Measurements from ENCODE around the gene CHRDL2.

The CHRDL2 gene

GRCh38 chr11:74696939-74697675 lies 34.1 kb downstream of the CHRDL2 start:
- Histone ChIP-seq H3K27me3 (ENCODE audit: control insufficient read depth, insufficient read depth, low read length) (no peaks in the 10 kb centered on the region), H3K4me3 (ENCODE audit: low read length) (no peak overlapping the region), H3K27ac (ENCODE audit: low read length) (no peak overlapping the region), H3K9me3 (ENCODE audit: control insufficient read depth, insufficient read depth, low read length) (no peaks in the 10 kb centered on the region), H3K36me3 (ENCODE audit: control insufficient read depth, insufficient read depth, low read length) (no peaks in the 10 kb centered on the region), H3K4me1 (ENCODE audit: control insufficient read depth, insufficient read depth, low read length) (peaks cover 3% of the 10 kb centered on the region)
- DNase-seq (ENCODE audit: low read depth, low spot score) = no peak
- no CpG with 5 or more reads among the region's 16 CpGs for WGBS (ENCODE audit: insufficient coverage, insufficient read length)

DNA sequence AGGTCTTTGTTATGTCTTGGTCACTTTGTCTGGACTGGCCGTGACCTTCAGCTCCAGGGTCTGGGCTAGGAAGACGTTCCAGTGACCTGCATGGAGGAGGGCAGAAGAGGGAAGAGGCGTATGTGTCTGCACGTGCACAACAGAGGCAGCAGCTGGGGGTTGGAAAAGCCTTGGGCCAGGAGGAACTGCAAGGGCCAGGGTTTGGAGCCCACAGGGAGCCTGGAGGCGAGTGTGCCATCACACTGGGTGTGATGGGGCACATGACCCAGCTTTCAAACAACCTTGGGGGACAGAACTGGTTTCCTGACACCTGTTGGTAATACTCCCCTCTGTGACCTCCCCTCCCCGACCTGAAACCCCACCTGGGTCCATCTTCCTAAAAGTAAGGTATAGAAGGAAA lies 34.7 kb downstream of the CHRDL2 start:
- Histone ChIP-seq H3K9me3 (ENCODE audit: control insufficient read depth, insufficient read depth, low read length) (no peaks in the 10 kb centered on the region), H3K4me1 (ENCODE audit: control insufficient read depth, insufficient read depth, low read length) (peaks cover 3% of the 10 kb centered on the region), H3K4me3 (ENCODE audit: low read length) (no peak overlapping the region), H3K27ac (ENCODE audit: low read length) (no peak overlapping the region), H3K27me3 (ENCODE audit: control insufficient read depth, insufficient read depth, low read length) (no peaks in the 10 kb centered on the region), H3K36me3 (ENCODE audit: control insufficient read depth, insufficient read depth, low read length) (no peaks in the 10 kb centered on the region)
- no CpG with 5 or more reads among the region's 6 CpGs for WGBS (ENCODE audit: insufficient coverage, insufficient read length)
- no peak for DNase-seq (ENCODE audit: low read depth, low spot score)

DNA sequence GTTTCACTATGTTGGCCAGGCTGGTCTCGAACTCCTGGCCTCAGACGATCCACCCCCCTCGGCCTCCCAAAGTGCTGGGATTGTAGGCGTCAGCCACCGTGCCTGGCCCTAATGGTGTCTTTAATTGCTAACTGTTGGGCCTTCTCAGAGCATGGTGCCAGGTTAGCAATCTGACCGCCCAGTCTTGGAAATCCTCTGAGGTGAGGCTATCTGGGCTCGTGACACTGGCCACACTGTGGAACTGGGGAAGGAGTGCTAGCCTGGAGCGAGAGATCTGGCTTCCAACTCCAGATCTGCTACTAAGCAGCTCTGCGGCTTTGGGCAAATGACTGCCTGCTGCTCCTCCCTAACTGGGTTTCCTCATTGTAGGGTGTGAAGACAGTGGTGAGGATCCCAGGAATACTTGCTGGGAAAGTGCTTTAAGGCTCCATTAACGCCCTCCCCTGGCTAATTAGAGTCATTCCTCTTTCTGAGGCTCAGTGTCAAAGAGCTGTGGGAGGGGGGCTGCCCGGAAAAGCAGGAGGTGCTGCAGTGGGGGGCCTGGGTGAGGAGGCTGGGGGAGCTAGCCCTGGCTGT lies 35.4 kb downstream of the CHRDL2 start:
- H3K4me1 ChIP-seq (ENCODE audit: control insufficient read depth, insufficient read depth, low read length) = peaks cover 3% of the 10 kb centered on the region
- no peaks in the 10 kb centered on the region for H3K36me3 ChIP-seq (ENCODE audit: control insufficient read depth, insufficient read depth, low read length)
- no peaks in the 10 kb centered on the region for H3K27me3 ChIP-seq (ENCODE audit: control insufficient read depth, insufficient read depth, low read length)
- H3K27ac ChIP-seq (ENCODE audit: low read length) = no peak overlapping the region
- WGBS (ENCODE audit: insufficient coverage, insufficient read length) = no CpG with 5 or more reads among the region's 11 CpGs
- no peak overlapping the region for H3K4me3 ChIP-seq (ENCODE audit: low read length)
- no peak for DNase-seq (ENCODE audit: low read depth, low spot score)
- no peaks in the 10 kb centered on the region for H3K9me3 ChIP-seq (ENCODE audit: control insufficient read depth, insufficient read depth, low read length)

DNA sequence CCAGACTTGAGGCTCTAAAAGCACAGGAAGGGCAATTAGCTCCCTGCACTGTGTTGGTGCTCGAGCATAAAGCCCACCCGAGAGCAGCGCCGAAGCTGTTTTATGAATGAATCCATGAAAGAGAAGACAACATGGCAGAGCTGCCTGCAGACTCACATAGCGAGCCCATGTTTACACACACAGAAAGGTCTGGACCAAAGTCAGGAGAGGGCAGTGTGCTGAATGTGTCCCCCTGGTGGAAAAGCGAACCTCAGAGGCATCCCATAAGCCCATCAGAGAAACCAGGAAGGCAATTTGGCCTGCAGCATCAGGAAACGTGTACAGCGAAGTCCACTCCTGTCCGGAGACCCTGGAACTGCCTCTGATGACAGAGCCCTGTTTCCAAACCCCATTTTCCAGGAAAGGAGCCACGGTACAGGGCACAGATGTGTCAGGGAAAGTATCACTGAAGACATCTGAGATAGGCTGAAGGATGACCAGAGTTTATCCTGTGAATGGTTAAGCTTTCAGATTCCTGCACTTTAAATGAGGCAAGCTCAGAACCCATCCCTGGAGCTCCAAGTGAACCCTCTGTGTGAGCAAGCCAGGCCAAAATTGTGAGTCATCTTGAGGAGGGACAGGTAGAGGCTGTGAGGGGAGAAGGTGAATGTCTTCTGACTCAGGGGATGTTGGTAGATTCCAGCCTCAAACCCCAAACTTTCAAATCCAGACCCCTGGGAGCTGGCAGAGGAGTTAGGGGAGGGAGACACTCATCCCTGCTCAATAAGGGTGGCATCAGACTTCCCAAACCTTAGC lies 36.9 kb downstream of the CHRDL2 start:
- Histone ChIP-seq H3K36me3 (ENCODE audit: control insufficient read depth, insufficient read depth, low read length) (no peaks in the 10 kb centered on the region), H3K27ac (ENCODE audit: low read length) (no peak overlapping the region), H3K4me3 (ENCODE audit: low read length) (no peak overlapping the region), H3K9me3 (ENCODE audit: control insufficient read depth, insufficient read depth, low read length) (no peaks in the 10 kb centered on the region), H3K4me1 (ENCODE audit: control insufficient read depth, insufficient read depth, low read length) (peaks cover 4% of the 10 kb centered on the region), H3K27me3 (ENCODE audit: control insufficient read depth, insufficient read depth, low read length) (no peaks in the 10 kb centered on the region)
- no peak for DNase-seq (ENCODE audit: low read depth, low spot score)
- WGBS (ENCODE audit: insufficient coverage, insufficient read length) = no CpG with 5 or more reads among the region's 10 CpGs

- no peaks in the 10 kb centered on the region for H3K27me3 ChIP-seq (ENCODE audit: control insufficient read depth, insufficient read depth, low read length)
- no peak overlapping the region for H3K27ac ChIP-seq (ENCODE audit: low read length)
- no peak for DNase-seq (ENCODE audit: low read depth, low spot score)
- no CpG with 5 or more reads among the region's 5 CpGs for WGBS (ENCODE audit: insufficient coverage, insufficient read length)
- H3K9me3 ChIP-seq (ENCODE audit: control insufficient read depth, insufficient read depth, low read length) = no peaks in the 10 kb centered on the region
- H3K36me3 ChIP-seq (ENCODE audit: control insufficient read depth, insufficient read depth, low read length) = no peaks in the 10 kb centered on the region
- H3K4me3 ChIP-seq (ENCODE audit: low read length) = no peak overlapping the region
- H3K4me1 ChIP-seq (ENCODE audit: control insufficient read depth, insufficient read depth, low read length) = peaks cover 4% of the 10 kb centered on the region
These were observed 37.7 kb downstream of the CHRDL2 start for GRCh38 chr11:74693531-74693930.

GRCh38 chr11:74691755-74692154 lies 39.5 kb downstream of the CHRDL2 start:
- no peak overlapping the region for H3K4me3 ChIP-seq (ENCODE audit: low read length)
- H3K27ac ChIP-seq (ENCODE audit: low read length) = no peak overlapping the region
- 0 out of 2 replicates have a peak, but pooled peaks cover 1% of the 10 kb centered on the region for H3K4me1 ChIP-seq (ENCODE audit: control insufficient read depth, insufficient read depth, low read length)
- H3K36me3 ChIP-seq (ENCODE audit: control insufficient read depth, insufficient read depth, low read length) = no peaks in the 10 kb centered on the region
- no peaks in the 10 kb centered on the region for H3K27me3 ChIP-seq (ENCODE audit: control insufficient read depth, insufficient read depth, low read length)
- no CpG with 5 or more reads among the region's 4 CpGs for WGBS (ENCODE audit: insufficient coverage, insufficient read length)
- H3K9me3 ChIP-seq (ENCODE audit: control insufficient read depth, insufficient read depth, low read length) = no peaks in the 10 kb centered on the region
- no peak for DNase-seq (ENCODE audit: low read depth, low spot score)

DNA sequence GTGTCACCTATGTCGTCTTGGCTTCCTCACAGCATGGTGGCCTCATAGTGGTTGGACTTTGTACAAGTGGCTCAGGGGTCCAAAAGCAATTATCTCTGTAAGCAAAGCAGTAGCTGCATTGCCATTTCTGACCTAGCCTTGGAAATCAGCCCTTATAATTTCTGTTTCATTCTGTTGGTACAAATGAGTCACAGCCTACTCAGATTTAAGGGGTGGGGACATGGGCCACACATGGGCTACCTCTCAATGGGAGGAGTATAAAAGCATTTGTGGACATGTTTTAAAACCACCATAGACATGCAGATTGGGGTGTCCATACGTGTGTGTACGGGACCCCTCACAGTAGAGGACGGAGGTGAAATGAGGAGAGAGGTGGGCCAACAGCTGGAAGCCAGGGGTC lies 41.6 kb downstream of the CHRDL2 start:
- H3K9me3 ChIP-seq (ENCODE audit: control insufficient read depth, insufficient read depth, low read length) = no peaks in the 10 kb centered on the region
- no peak overlapping the region for H3K4me3 ChIP-seq (ENCODE audit: low read length)
- H3K27me3 ChIP-seq (ENCODE audit: control insufficient read depth, insufficient read depth, low read length) = no peaks in the 10 kb centered on the region
- H3K27ac ChIP-seq (ENCODE audit: low read length) = no peak overlapping the region
- DNase-seq (ENCODE audit: low read depth, low spot score) = no peak
- H3K4me1 ChIP-seq (ENCODE audit: control insufficient read depth, insufficient read depth, low read length) = 0 out of 2 replicates have a peak, but pooled peaks cover 1% of the 10 kb centered on the region
- no CpG with 5 or more reads among the region's 4 CpGs for WGBS (ENCODE audit: insufficient coverage, insufficient read length)
- no peaks in the 10 kb centered on the region for H3K36me3 ChIP-seq (ENCODE audit: control insufficient read depth, insufficient read depth, low read length)

- H3K27ac ChIP-seq (ENCODE audit: low read length) = no peak overlapping the region
- no peak for DNase-seq (ENCODE audit: low read depth, low spot score)
- WGBS (ENCODE audit: insufficient coverage, insufficient read length) = no CpG with 5 or more reads among the region's 6 CpGs
These were observed 43.8 kb downstream of the CHRDL2 start for GRCh38 chr11:74687237-74688023.

DNA sequence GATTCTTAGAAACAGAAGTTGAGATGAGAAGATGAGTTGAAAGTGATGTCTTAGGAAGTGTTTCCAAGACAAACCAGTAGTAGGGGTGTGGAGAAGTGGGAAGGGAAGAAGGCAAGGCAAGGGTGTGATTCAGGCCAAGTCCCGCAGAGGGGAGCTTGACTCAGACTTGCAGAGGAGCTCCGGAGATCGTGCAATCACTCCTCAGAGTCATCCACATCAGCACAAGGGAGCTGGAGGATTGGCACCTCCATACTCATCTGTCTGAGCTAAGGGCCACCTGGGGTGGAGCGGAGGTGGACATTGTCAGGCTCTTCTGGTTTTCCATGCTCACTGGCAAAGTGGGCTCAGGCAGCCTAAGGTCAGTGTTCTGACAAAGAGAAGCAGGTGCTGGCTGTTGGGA lies 44.4 kb downstream of the CHRDL2 start:
- DNase-seq (ENCODE audit: low read depth, low spot score) = no peak
- Histone ChIP-seq H3K4me3 (ENCODE audit: low read length) (no peak overlapping the region), H3K4me1 (ENCODE audit: control insufficient read depth, insufficient read depth, low read length) (0 out of 2 replicates have a peak, but pooled peaks cover 1% of the 10 kb centered on the region), H3K36me3 (ENCODE audit: control insufficient read depth, insufficient read depth, low read length) (no peaks in the 10 kb centered on the region), H3K9me3 (ENCODE audit: control insufficient read depth, insufficient read depth, low read length) (no peaks in the 10 kb centered on the region), H3K27ac (ENCODE audit: low read length) (no peak overlapping the region), H3K27me3 (ENCODE audit: control insufficient read depth, insufficient read depth, low read length) (no peaks in the 10 kb centered on the region; the same call in 1 of the 2 replicates)
- WGBS (ENCODE audit: insufficient coverage, insufficient read length) = no CpG with 5 or more reads among the region's 4 CpGs

More at GRCh38 chr11:74687237-74688023, 43.8 kb downstream of the CHRDL2 start:
- H3K9me3 ChIP-seq (ENCODE audit: control insufficient read depth, insufficient read depth, low read length) = no peaks in the 10 kb centered on the region
- 0 out of 2 replicates have a peak, but pooled peaks cover 1% of the 10 kb centered on the region for H3K4me1 ChIP-seq (ENCODE audit: control insufficient read depth, insufficient read depth, low read length)
- no peaks in the 10 kb centered on the region for H3K36me3 ChIP-seq (ENCODE audit: control insufficient read depth, insufficient read depth, low read length)
- H3K27me3 ChIP-seq (ENCODE audit: control insufficient read depth, insufficient read depth, low read length) = no peaks in the 10 kb centered on the region; the same call in 1 of the 2 replicates
- H3K4me3 ChIP-seq (ENCODE audit: low read length) = no peak overlapping the region

DNA sequence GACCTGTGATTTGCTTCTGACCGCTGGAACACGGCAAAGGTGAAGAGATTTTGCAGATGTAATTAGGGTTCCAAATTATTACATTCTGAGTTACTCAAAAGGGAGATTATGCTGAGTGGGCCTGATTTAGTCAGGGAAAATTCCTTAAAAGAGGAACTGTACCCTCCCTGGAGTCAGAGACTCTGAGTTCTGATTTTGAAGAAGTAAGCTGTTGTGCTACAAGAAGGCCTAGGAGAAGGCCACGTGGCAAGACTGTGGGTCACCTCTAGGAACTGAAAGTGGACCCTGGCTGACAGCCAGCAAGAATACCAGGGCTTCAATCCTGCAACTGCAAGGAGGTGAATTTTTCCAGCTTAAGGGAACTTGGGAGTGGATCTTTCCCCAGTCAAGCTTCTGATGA lies 45.3 kb downstream of the CHRDL2 start:
- Histone ChIP-seq H3K27me3 (ENCODE audit: control insufficient read depth, insufficient read depth, low read length) (no peaks in the 10 kb centered on the region; the same call in 1 of the 2 replicates), H3K36me3 (ENCODE audit: control insufficient read depth, insufficient read depth, low read length) (no peaks in the 10 kb centered on the region), H3K9me3 (ENCODE audit: control insufficient read depth, insufficient read depth, low read length) (no peaks in the 10 kb centered on the region), H3K4me1 (ENCODE audit: control insufficient read depth, insufficient read depth, low read length) (0 out of 2 replicates have a peak, but pooled peaks cover 1% of the 10 kb centered on the region), H3K27ac (ENCODE audit: low read length) (no peak overlapping the region), H3K4me3 (ENCODE audit: low read length) (no peak overlapping the region)
- WGBS (ENCODE audit: insufficient coverage, insufficient read length) = no CpG with 5 or more reads among the region's 3 CpGs
- no peak for DNase-seq (ENCODE audit: low read depth, low spot score)

Measured in iPS DF 6.9 (cell line).